HG02973 (cell line): ENCODE results near the gene WDPCP.
"Not testable (repeated sequence)": the region's sequence is repeated elsewhere in the genome, so short reads cannot be mapped to it uniquely, and the experiment has no call there.

ENCODE experiments used
- ATAC-seq: cut with Tn5 transposase; IDR thresholded peaks from one replicate; pipeline ENCODE4 v1.9.1; 2021; ENCODE audit warnings: moderate library complexity; ENCODE audit not compliant: unreplicated experiment

Gene WDPCP

GRCh38 chr2:63374341-63374740 lies 213.9 kb downstream of the WDPCP start:
- ATAC-seq: no peak

DNA sequence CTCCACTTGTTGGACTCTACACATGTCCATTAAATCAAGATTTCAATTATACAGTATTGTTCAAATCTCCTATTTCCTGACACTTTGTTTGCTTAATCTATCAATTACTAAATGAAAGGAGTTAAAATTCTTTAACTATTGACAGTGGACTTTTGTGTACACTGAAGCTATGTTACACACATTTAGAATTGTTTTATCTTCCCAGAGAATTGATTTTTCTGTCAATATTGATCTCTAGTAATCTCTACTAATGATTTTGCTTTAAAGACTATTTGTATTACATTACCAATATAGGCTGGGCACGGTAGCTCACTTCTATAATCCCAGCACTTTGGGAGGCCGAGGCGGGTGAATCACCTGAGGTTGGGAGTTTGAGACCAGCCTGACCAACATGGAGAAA lies 215.7 kb downstream of the WDPCP start:
- ATAC-seq: no peak

GRCh38 chr2:63369146-63369545 lies 219.1 kb downstream of the WDPCP start:
- ATAC-seq: no peak

- no peak for ATAC-seq
Measured at GRCh38 chr2:63364866-63365265, 223.4 kb downstream of the WDPCP start.

DNA sequence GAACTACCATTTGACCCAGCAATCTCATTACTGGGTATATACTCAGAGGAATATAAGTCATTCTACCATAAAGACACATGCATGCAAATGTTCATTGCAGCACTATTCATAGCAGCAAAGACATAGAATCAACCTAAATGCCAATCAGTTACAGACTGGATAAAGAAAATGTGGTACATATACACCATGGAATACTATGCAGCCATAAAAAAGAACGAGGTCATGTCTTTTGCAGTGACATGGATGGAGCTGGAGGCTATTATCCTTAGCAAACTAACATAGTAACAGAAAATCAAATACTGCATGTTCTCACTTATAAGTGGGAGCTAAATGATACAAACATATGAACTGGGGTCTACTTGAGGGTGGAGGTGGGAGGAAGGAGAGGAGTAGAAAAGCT lies 230.6 kb downstream of the WDPCP start:
- not testable (repeated sequence) for ATAC-seq

GRCh38 chr2:63347361-63347760 lies 240.9 kb downstream of the WDPCP start:
- no peak for ATAC-seq

DNA sequence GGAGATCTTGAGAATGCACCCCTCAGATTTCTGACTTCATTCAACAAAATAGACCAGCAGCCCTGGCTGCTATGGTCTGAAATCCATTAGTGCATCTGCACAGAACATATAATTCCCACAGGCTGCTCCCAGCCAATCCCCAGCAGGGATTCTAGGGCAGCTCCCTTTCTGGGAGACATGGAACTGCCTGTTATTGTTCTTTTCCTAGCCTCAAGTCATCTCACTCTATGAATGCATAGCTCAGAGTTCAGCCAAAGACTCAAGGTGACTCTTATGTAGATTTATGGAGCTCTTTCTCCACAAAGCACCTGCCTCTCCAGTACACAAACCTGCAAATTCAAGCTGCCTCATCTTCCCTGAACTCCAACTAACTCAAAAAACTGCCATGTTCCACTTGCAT lies 241.9 kb downstream of the WDPCP start:
- ATAC-seq: no peak

GRCh38 chr2:63345285-63345633 lies 243.0 kb downstream of the WDPCP start:
- no peak for ATAC-seq

- ATAC-seq: no peak
Measured at GRCh38 chr2:63344575-63345284, 243.5 kb downstream of the WDPCP start.

- no peak for ATAC-seq
Measured at GRCh38 chr2:63343397-63344109, 244.7 kb downstream of the WDPCP start.

- ATAC-seq: no peak
Measured at GRCh38 chr2:63340443-63340842, 247.8 kb downstream of the WDPCP start.

GRCh38 chr2:63334910-63335309 lies 253.4 kb downstream of the WDPCP start:
- no peak for ATAC-seq

DNA sequence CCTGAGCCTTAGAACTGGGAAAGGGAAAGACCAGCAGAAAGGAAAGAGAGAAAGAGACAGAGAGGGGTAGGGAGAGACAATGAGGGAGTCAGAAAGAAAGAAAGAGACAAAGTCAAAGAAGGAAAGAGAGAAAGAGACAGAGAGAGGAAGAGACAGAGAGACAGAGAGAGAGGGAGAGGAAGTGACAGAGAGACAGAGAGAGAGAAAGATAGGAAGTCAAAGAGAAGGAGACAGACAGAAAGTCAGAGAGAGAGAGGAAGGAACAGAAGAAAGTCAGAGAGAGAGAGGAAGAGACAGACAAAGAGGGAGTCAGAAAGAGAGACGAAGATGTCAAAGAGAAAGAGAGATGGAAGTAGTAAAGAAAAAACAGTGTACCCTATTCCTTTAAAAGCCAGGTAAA lies 261.8 kb downstream of the WDPCP start:
- no peak for ATAC-seq

- not testable (repeated sequence) for ATAC-seq
Measured at GRCh38 chr2:63323662-63324061, 264.6 kb downstream of the WDPCP start.

GRCh38 chr2:63321973-63322372 lies 266.3 kb downstream of the WDPCP start:
- ATAC-seq: not testable (repeated sequence)

GRCh38 chr2:63320669-63321068 lies 267.6 kb downstream of the WDPCP start:
- no peak for ATAC-seq

- no peak for ATAC-seq
Measured at GRCh38 chr2:63310614-63311013, 277.7 kb downstream of the WDPCP start.

- ATAC-seq: no peak
Measured at GRCh38 chr2:63301481-63301880, 286.8 kb downstream of the WDPCP start.

- ATAC-seq: no peak
Measured at GRCh38 chr2:63300835-63301234, 287.4 kb downstream of the WDPCP start.

- no peak for ATAC-seq
Measured at GRCh38 chr2:63287956-63288355, 300.3 kb downstream of the WDPCP start.

GRCh38 chr2:63286520-63286919 lies 301.8 kb downstream of the WDPCP start:
- not testable (repeated sequence) for ATAC-seq

DNA sequence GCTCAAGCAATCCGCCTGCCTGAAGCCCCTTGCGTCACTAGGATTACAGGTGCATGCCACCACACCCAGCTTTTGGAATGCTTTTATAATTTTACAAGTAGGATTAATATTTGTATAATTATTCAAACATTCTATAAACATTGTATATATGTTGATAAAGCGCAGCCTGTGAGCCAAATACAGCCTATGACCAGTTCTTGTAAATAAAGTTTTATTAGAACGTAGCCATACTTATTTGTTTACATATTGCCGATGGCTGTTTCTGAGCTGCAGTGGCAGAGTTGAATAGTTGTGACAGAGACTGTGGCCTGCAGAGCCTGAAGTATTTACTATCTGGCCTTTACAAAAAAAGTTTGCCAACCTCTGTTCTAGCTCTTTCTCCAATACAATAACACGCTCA lies 305.0 kb downstream of the WDPCP start:
- ATAC-seq: no peak

DNA sequence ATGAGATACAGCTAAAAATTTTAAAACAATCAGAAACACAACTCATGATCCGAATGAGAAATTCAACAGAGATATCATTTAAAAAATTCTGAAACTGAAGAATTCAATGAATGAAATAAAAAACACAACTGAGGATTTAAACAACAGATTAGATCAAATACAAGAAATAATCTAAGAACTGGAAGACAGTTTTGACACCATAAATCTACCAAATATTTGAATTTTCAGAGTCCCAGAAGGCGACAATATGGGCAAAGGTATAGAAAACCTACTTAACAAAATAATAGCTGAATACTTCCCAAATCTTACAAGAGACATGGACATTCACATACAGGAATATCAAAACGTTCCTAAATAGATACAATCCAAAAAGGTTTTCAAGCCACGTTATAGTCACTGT lies 315.7 kb downstream of the WDPCP start:
- no peak for ATAC-seq
